ENCODE data around the gene ZNF337.

The ZNF337 gene

DNA sequence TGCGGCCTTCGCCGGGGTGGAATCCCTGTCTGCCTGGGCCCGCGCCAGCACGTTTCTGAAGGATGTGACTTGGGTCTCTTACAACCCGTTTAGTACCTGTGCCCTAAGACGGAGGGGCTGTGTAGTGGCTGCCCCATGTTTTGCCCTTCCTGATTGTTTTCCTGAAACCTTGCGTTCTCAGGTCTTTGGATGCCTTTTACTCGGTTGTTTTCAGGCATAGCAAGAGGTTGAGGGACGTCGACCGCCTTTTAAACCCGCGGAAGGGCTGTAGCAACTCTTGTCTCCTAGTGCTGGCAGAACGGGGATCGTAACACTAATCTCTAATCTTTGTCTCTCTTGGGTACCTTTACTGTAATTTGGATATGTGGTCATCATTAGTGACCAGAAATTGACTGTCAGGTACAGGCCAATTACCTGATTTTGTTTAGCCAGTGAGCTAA is 72.1 kb downstream of the ZNF337 start:
- DNase-seq = no peak
